Adrenal gland (tissue), 12 donors: Measurements from ENCODE around the gene SNX9. TPM values are rescaled to one million over a fixed set of nuclear protein-coding genes. Genes with fewer than 3 reads are reported as not detected.

Experiments used
- DNase-seq, 7 donors: peaks; one replicate each; pipeline ENCODE4 v3.0.0-alpha.2; 2019 to 2020
- H3K27ac ChIP-seq, 5 donors: fragments of 200-600 bp; sonication (generic) in 4 of 5; 1 replicate in 3 of 5; 2 replicates in 2 of 5; pipeline versions ENCODE4 v1.5.1 to v1.8.0; 2016 to 2020; ENCODE audit warnings: mild to moderate bottlenecking in 1 of 5
- H3K27me3 ChIP-seq: fragments of 200-600 bp; 2 replicates; pipeline ENCODE4 v1.8.0; 2021
- H3K36me3 ChIP-seq, 2 donors: fragments of 200-600 bp; replicated peaks in 1 of 2; 1 replicate in 1 of 2; 2 replicates in 1 of 2; pipeline versions ENCODE4 v1.5.1 to v1.8.0; 2018 to 2022
- H3K4me1 ChIP-seq, 2 donors: fragments of 200-600 bp; replicated peaks in 1 of 2; 1 replicate in 1 of 2; 2 replicates in 1 of 2; pipeline versions ENCODE4 v1.5.1 to v1.8.0; 2018 to 2021
- H3K4me3 ChIP-seq, 4 donors: fragments of 200-600 bp; sonication (generic) in 3 of 4; one replicate each; pipeline ENCODE4 v1.5.1; 2016 to 2018
- H3K9me3 ChIP-seq, 3 donors: fragments of 200-600 bp; sonication (generic) in 1 of 3; replicated peaks in 1 of 3; 1 replicate in 2 of 3; 2 replicates in 1 of 3; pipeline versions ENCODE4 v1.5.1 to v1.8.0; 2016 to 2021
- POLR2A ChIP-seq, 2 donors: fragments of 450-650 bp; IDR thresholded peaks; one replicate each; pipeline ENCODE4 v1.6.1; 2017; ENCODE audit warnings: antibody characterized with exemption in 2 of 2, mild to moderate bottlenecking in 2 of 2, moderate library complexity in 1 of 2
- WGBS, 4 donors: extraction: QIAGEN DNeasy Blood & Tissue Kit in 2 of 4; methylation state at CpG; one replicate each; pipeline versions ENCODE4 v1.1.5 to v1.1.7; 2013 to 2017; 5-methylcytosine and 5-hydroxymethylcytosine counted together
- intact Hi-C, 2 donors: fragments of 100-400 bp; cut with DNase I; formaldehyde crosslinking; loops; one replicate each; pipeline versions ENCODE4 v1.14.1 to v1.15.0; 2022 to 2023
- polyA plus RNA-seq, 3 donors: library from polyadenylated mRNA; stranded (reverse); fragments of 200-250 nt in 2 of 3; fragments of 350-450 nt in 1 of 3; fragmentation: Illumina TruSeq in 1 of 3; extraction: RNeasy Lipid Tissue Mini Kit (QIAGEN cat#74804) in 1 of 3; gene quantifications; one replicate each; pipeline ENCODE4 v1.2.3, GENCODE V29; 2013 to 2014
- total RNA-seq, 9 donors: library from RNA; depleted of rRNA in 4 of 9; stranded (reverse); fragments of >200 nt in 4 of 9; fragments of 120-200 nt in 1 of 9; fragmentation: NEBNext Ultra II Directional in 1 of 9; extraction: Animal tissue kit (Norgen Biotek cat#: 25700) in 1 of 9; gene quantifications; one replicate each; pipeline versions ENCODE4 v1.1.0 to v1.2.4, GENCODE V29; 2013 to 2023
- TF ChIP-seq, protein P1 (sequence below), 6 experiments: fragments of 450-650 bp in 4 of 6; fragments of 200-600 bp in 2 of 6; sonication (generic) in 1 of 6; IDR thresholded peaks; 1 replicate in 5 of 6; 2 replicates in 1 of 6; pipeline versions ENCODE4 v1.5.1 to v1.8.0; 2016 to 2021; ENCODE audit warnings: antibody characterized with exemption in 6 of 6, mild to moderate bottlenecking in 2 of 6, moderate library complexity in 1 of 6
- donor health status: healthy with polysubstance abuse.
- donor health status: Bipolar disorder and iron deficiency.
- donor health status: DM: yes; HTN: yes; CAD: no.
- donor health status: DM: no; HTN: no; CAD: no.
- donor health status: DM: no; HTN: no; CAD: no.
- donor health status: DM: yes; HTN: yes; CAD: no.

SNX9 gene
- total and polyA plus RNA-seq, 12 donors, result 27.7 to 59.6 (median 50.4) TPM

DNA sequence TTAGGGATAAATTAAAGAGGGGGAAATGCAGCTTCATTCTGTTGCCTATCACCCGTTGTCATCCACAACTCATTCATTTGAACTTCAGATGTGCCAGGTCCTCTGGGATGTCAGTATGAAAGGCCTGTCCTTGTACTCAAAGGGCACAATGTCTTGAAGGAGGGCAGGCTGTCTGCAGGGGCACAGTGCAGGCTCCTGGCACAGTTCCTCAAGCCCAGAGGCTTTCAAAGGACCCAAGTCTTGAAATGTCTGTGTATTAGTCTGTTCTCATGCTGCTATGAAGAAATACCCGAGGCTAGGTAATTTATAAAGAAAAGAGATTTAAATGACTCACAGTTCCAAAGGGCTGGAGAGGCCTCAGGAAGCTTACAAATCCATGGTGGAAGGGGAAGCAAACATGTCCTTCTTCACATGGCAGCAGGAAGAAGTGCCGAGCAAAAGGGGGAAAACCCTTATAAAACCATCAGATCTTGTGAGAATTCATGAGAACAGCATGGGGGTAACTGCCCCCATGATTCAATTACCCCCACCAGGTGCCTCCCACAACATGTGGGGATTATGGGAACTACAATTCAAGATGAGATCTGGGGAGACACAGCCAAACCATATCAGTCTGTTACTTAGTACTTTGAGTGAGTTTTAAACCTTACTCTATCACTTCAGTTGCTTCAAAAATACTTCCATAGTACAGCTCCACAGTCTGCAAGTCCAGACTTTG lies 9.4 kb downstream of the SNX9 start:
- DNase-seq, result peak in 1 of 7 donors; percentile 7
- Histone ChIP-seq H3K9me3 (no peaks in the 10 kb centered on the region), H3K27ac (no peak overlapping the region), H3K36me3 (no peaks in the 10 kb centered on the region), H3K27me3 (no peaks in the 10 kb centered on the region), H3K4me1 (peaks cover 17 to 34% of the 10 kb centered on the region in 2 donors), H3K4me3 (no peak overlapping the region)
- intact Hi-C loops, result no loop called here
- WGBS, 4 donors, result 60 to 77% (median 62%) methylated on average over 3 of the region's 3 CpGs
- TF ChIP-seq, protein P1, sequence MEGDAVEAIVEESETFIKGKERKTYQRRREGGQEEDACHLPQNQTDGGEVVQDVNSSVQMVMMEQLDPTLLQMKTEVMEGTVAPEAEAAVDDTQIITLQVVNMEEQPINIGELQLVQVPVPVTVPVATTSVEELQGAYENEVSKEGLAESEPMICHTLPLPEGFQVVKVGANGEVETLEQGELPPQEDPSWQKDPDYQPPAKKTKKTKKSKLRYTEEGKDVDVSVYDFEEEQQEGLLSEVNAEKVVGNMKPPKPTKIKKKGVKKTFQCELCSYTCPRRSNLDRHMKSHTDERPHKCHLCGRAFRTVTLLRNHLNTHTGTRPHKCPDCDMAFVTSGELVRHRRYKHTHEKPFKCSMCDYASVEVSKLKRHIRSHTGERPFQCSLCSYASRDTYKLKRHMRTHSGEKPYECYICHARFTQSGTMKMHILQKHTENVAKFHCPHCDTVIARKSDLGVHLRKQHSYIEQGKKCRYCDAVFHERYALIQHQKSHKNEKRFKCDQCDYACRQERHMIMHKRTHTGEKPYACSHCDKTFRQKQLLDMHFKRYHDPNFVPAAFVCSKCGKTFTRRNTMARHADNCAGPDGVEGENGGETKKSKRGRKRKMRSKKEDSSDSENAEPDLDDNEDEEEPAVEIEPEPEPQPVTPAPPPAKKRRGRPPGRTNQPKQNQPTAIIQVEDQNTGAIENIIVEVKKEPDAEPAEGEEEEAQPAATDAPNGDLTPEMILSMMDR (IDR thresholded peaks at IDR 0.05), result no peak
- TF ChIP-seq POLR2A (IDR thresholded peaks at IDR 0.05), result no peak

- peaks cover 17 to 40% of the 10 kb centered on the region in 2 donors for H3K4me1 ChIP-seq
- intact Hi-C loops, result no loop called here
- no peaks in the 10 kb centered on the region for H3K9me3 ChIP-seq
- no peak overlapping the region for H3K27ac ChIP-seq
- TF ChIP-seq, protein P1 (IDR thresholded peaks at IDR 0.05), result no peak
- no peak for TF ChIP-seq POLR2A (IDR thresholded peaks at IDR 0.05)
- peak in 1 of 7 donors; percentile 10 for DNase-seq
- H3K4me3 ChIP-seq, result no peak overlapping the region
- WGBS, 4 donors, result 92 to 95% (median 93%) methylated on average over 6 of the region's 6 CpGs
- no peaks in the 10 kb centered on the region for H3K27me3 ChIP-seq
- no peaks in the 10 kb centered on the region for H3K36me3 ChIP-seq
These were observed 11.5 kb downstream of the SNX9 start for GRCh38 chr6:157834549-157834948.

DNA sequence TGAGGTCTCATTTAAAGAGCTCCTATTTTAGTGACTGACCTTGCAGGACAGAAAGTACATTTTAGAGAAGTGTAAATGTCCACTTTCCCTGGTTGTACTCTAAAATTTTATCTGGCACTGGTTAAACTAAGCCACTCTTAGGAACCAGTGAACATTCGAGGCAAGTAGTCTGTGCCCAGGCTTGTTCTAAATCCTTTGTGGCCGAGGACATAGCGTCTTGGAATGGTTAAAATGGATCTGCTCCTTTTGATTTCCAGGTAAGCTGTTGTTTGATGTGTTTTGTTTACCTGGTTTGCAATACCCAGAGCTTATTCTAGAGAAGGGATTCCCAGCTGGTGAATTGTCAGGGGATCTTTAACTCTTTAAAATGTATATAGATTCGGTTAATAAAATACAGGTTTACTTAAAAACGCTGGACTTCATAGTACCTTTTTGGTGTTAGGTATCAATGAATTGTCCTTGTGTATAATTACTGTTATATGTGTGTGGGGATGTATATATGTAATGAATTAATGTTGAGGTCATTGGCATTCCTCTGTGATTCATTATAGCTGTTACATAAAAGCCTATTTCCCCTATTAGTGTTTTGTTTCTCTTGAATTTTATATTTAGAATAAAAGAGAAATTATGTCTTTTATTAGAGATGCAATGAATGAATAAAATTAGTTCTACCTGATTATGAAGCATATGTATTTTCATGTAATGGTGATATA lies 15.8 kb downstream of the SNX9 start:
- WGBS, 4 donors, result 77 to 80% (median 79%) methylated on average over 5 of the region's 5 CpGs
- no peak for DNase-seq

GRCh38 chr6:157839606-157840005 lies 16.6 kb downstream of the SNX9 start:
- Histone ChIP-seq H3K36me3 (no peaks in the 10 kb centered on the region), H3K4me1 (peaks cover 11 to 45% of the 10 kb centered on the region in 2 donors), H3K27me3 (no peaks in the 10 kb centered on the region), H3K27ac (no peak overlapping the region), H3K9me3 (no peaks in the 10 kb centered on the region), H3K4me3 (no peak overlapping the region)
- TF ChIP-seq, protein P1 (IDR thresholded peaks at IDR 0.05), result no peak
- no peak for TF ChIP-seq POLR2A (IDR thresholded peaks at IDR 0.05)
- WGBS, 4 donors, result 75 to 100% (median 96%) methylated on average over 5 of the region's 5 CpGs
- DNase-seq, result no peak
- intact Hi-C loops, result no loop called here

More for the DNA sequence above, 15.8 kb downstream of the SNX9 start:
- intact Hi-C loops, result no loop called here
- Histone ChIP-seq H3K27ac (no peak overlapping the region), H3K27me3 (no peaks in the 10 kb centered on the region), H3K4me1 (peaks cover 12 to 46% of the 10 kb centered on the region in 2 donors), H3K9me3 (no peaks in the 10 kb centered on the region), H3K36me3 (no peaks in the 10 kb centered on the region), H3K4me3 (no peak overlapping the region)
- no peak for TF ChIP-seq POLR2A (IDR thresholded peaks at IDR 0.05)
- TF ChIP-seq, protein P1 (IDR thresholded peaks at IDR 0.05), result no peak
